ENCODE results near the gene ENOX1.

The ENOX1 gene

GRCh38 chr13:43166644-43167457 lies 619.9 kb downstream of the ENOX1 start:
- TF ChIP-seq CTCF (IDR thresholded peaks at IDR 0.05; ENCODE audit: control insufficient read depth, insufficient read depth, low read depth, low read length, missing control alignments): no peak
- no peak overlapping the region for H3K4me3 ChIP-seq (ENCODE audit: control insufficient read depth, low read depth, low read length)
- DNase-seq (ENCODE audit: low read depth): no peak

Measured in AG09309 (cell line).